Activated CD8-positive, alpha-beta memory T cell treated with anti-CD3 and anti-CD28 coated beads, Interleukin-2, amount 10 ng/mL, durations not matched to agents 7 days and 5 days (primary cell): ENCODE measurements around the gene COL23A1. TPM values are rescaled to one million over a fixed set of nuclear protein-coding genes. Genes with fewer than 3 reads are reported as not detected.
A peak's percentile ranks its signal among the peaks of the same experiment; 100 is the strongest.
"Not testable (repeated sequence)": the region's sequence is repeated elsewhere in the genome, so short reads cannot be mapped to it uniquely, and the experiment has no call there.

Experiments used
- ATAC-seq: fragments of 150-1000 bp; cut with Tn5 transposase; one replicate; pipeline ENCODE4 v1.10.0; 2021; ENCODE audit warnings: moderate library complexity
- CTCF ChIA-PET: fragments of 350-600 bp; sonication (Branson Sonifier 250); formaldehyde crosslinking; loops from one replicate; lab custom pipeline; 2021; ENCODE audit warnings: antibody characterized with exemption; lab: Charles Lee
- DNase-seq: peaks from one replicate; pipeline ENCODE4 v3.0.0-alpha.2; 2020
- H3K27ac Mint-ChIP-seq: one replicate; pipeline ENCODE4 v1.8.0; 2021; ENCODE audit warnings: mild to moderate bottlenecking, mixed read lengths
- H3K27me3 Mint-ChIP-seq: one replicate; pipeline ENCODE4 v1.8.0; 2021; ENCODE audit warnings: mixed read lengths
- H3K36me3 Mint-ChIP-seq: one replicate; pipeline ENCODE4 v1.8.0; 2021; ENCODE audit warnings: mild to moderate bottlenecking, mixed read lengths
- H3K4me1 Mint-ChIP-seq: one replicate; pipeline ENCODE4 v1.8.0; 2021; ENCODE audit warnings: mixed read lengths
- H3K4me3 Mint-ChIP-seq: one replicate; pipeline ENCODE4 v1.8.0; 2021; ENCODE audit warnings: mild to moderate bottlenecking, moderate library complexity, mixed read lengths
- H3K9me3 Mint-ChIP-seq: one replicate; pipeline ENCODE4 v1.8.0; 2022; ENCODE audit warnings: low read depth, mixed read lengths
- total RNA-seq, 2 experiments: library from RNA; stranded (reverse); gene quantifications; one replicate each; pipeline ENCODE4 v1.2.3, GENCODE V29; 2021

Gene COL23A1
- total RNA-seq, 2 experiments from 2014 or later: 0.18 to 0.19 TPM

GRCh38 chr5:178375348-178375747 is 214.8 kb downstream of the COL23A1 start:
- Mint-ChIP-seq H3K4me1 (no peaks in the 10 kb centered on the region), H3K9me3 (no peaks in the 10 kb centered on the region), H3K27me3 (no peaks in the 10 kb centered on the region), H3K36me3 (no peaks in the 10 kb centered on the region), H3K27ac (no peak overlapping the region), H3K4me3 (no peak overlapping the region)
- DNase-seq: no peak
- CTCF ChIA-PET: no interaction called here
- ATAC-seq: no peak

- H3K27ac Mint-ChIP-seq: no peak overlapping the region
- no peaks in the 10 kb centered on the region for H3K36me3 Mint-ChIP-seq
- H3K27me3 Mint-ChIP-seq: no peaks in the 10 kb centered on the region
- no peak for DNase-seq
- no peaks in the 10 kb centered on the region for H3K4me1 Mint-ChIP-seq
- no peak overlapping the region for H3K4me3 Mint-ChIP-seq
- no peak for ATAC-seq
- H3K9me3 Mint-ChIP-seq: no peaks in the 10 kb centered on the region
- CTCF ChIA-PET: no interaction called here
These were observed 216.5 kb downstream of the COL23A1 start for GRCh38 chr5:178373711-178374110.

- Mint-ChIP-seq H3K36me3 (no peaks in the 10 kb centered on the region), H3K27ac (no peak overlapping the region), H3K4me3 (no peak overlapping the region), H3K9me3 (no peaks in the 10 kb centered on the region), H3K27me3 (no peaks in the 10 kb centered on the region), H3K4me1 (no peaks in the 10 kb centered on the region)
- DNase-seq (no peak), ATAC-seq (no peak)
- CTCF ChIA-PET: no interaction called here
These were observed 218.0 kb downstream of the COL23A1 start for GRCh38 chr5:178372142-178372571.

- Mint-ChIP-seq H3K9me3 (no peaks in the 10 kb centered on the region), H3K4me3 (no peak overlapping the region), H3K4me1 (no peaks in the 10 kb centered on the region), H3K27me3 (no peaks in the 10 kb centered on the region), H3K27ac (no peak overlapping the region), H3K36me3 (no peaks in the 10 kb centered on the region)
- CTCF ChIA-PET: no interaction called here
- no peak for ATAC-seq
- no peak for DNase-seq
These were observed 218.7 kb downstream of the COL23A1 start for GRCh38 chr5:178371362-178372111.

- DNase-seq: no peak
- H3K27ac Mint-ChIP-seq: no peak overlapping the region
- H3K36me3 Mint-ChIP-seq: no peaks in the 10 kb centered on the region
- ATAC-seq: no peak
- no peaks in the 10 kb centered on the region for H3K9me3 Mint-ChIP-seq
- CTCF ChIA-PET: no interaction called here
- no peaks in the 10 kb centered on the region for H3K27me3 Mint-ChIP-seq
- H3K4me3 Mint-ChIP-seq: no peak overlapping the region
- H3K4me1 Mint-ChIP-seq: no peaks in the 10 kb centered on the region
These were observed 220.1 kb downstream of the COL23A1 start for GRCh38 chr5:178370102-178370501.

GRCh38 chr5:178369469-178369868 is 220.7 kb downstream of the COL23A1 start:
- H3K27ac Mint-ChIP-seq, H3K27me3 Mint-ChIP-seq, H3K4me3 Mint-ChIP-seq, CTCF ChIA-PET, H3K4me1 Mint-ChIP-seq, H3K9me3 Mint-ChIP-seq, DNase-seq, H3K36me3 Mint-ChIP-seq, ATAC-seq: not testable (repeated sequence)

- Mint-ChIP-seq H3K4me1 (no peaks in the 10 kb centered on the region), H3K27ac (no peak overlapping the region), H3K27me3 (no peaks in the 10 kb centered on the region), H3K36me3 (no peaks in the 10 kb centered on the region), H3K4me3 (no peak overlapping the region), H3K9me3 (no peaks in the 10 kb centered on the region)
- CTCF ChIA-PET: no interaction called here
- ATAC-seq (no peak), DNase-seq (no peak)
These were observed 221.4 kb downstream of the COL23A1 start for GRCh38 chr5:178368716-178369300.

GRCh38 chr5:178368274-178368673 is 221.9 kb downstream of the COL23A1 start:
- H3K4me1 Mint-ChIP-seq: no peaks in the 10 kb centered on the region
- no peaks in the 10 kb centered on the region for H3K9me3 Mint-ChIP-seq
- no peak overlapping the region for H3K4me3 Mint-ChIP-seq
- H3K27me3 Mint-ChIP-seq: no peaks in the 10 kb centered on the region
- DNase-seq (no peak), ATAC-seq (peak; percentile 33)
- H3K27ac Mint-ChIP-seq: no peak overlapping the region
- H3K36me3 Mint-ChIP-seq: no peaks in the 10 kb centered on the region
- CTCF ChIA-PET: no interaction called here

GRCh38 chr5:178367736-178368120 is 222.5 kb downstream of the COL23A1 start:
- Mint-ChIP-seq H3K9me3 (no peaks in the 10 kb centered on the region), H3K4me3 (no peak overlapping the region)
- no peak for DNase-seq

GRCh38 chr5:178366998-178367735 is 223.0 kb downstream of the COL23A1 start:
- ATAC-seq: no peak
- H3K27ac Mint-ChIP-seq: no peak overlapping the region
- no peaks in the 10 kb centered on the region for H3K9me3 Mint-ChIP-seq
- DNase-seq: no peak
- no peak overlapping the region for H3K4me3 Mint-ChIP-seq
- no peaks in the 10 kb centered on the region for H3K36me3 Mint-ChIP-seq
- H3K4me1 Mint-ChIP-seq: no peaks in the 10 kb centered on the region
- CTCF ChIA-PET: no interaction called here
- H3K27me3 Mint-ChIP-seq: no peaks in the 10 kb centered on the region

More at GRCh38 chr5:178367736-178368120, 222.5 kb downstream of the COL23A1 start:
- ATAC-seq: no peak
- no peaks in the 10 kb centered on the region for H3K27me3 Mint-ChIP-seq
- no peaks in the 10 kb centered on the region for H3K36me3 Mint-ChIP-seq
- H3K4me1 Mint-ChIP-seq: no peaks in the 10 kb centered on the region
- CTCF ChIA-PET: no interaction called here
- no peak overlapping the region for H3K27ac Mint-ChIP-seq

GRCh38 chr5:178365501-178366440 is 224.4 kb downstream of the COL23A1 start:
- Mint-ChIP-seq H3K36me3 (no peaks in the 10 kb centered on the region), H3K9me3 (no peaks in the 10 kb centered on the region), H3K4me3 (no peak overlapping the region), H3K27me3 (no peaks in the 10 kb centered on the region), H3K4me1 (no peaks in the 10 kb centered on the region), H3K27ac (no peak overlapping the region)
- CTCF ChIA-PET: interaction anchor here (0.6 kb wide), 1 partner anchor 700 kb away, joined by 3 read pairs; no protein-coding TSS in a partner anchor
- ATAC-seq (no peak), DNase-seq (no peak)

GRCh38 chr5:178364326-178364675 is 225.9 kb downstream of the COL23A1 start:
- no peak overlapping the region for H3K27ac Mint-ChIP-seq
- H3K4me3 Mint-ChIP-seq: no peak overlapping the region
- H3K36me3 Mint-ChIP-seq: no peaks in the 10 kb centered on the region
- CTCF ChIA-PET: no interaction called here
- DNase-seq (no peak), ATAC-seq (no peak)
- H3K4me1 Mint-ChIP-seq: no peaks in the 10 kb centered on the region
- no peaks in the 10 kb centered on the region for H3K9me3 Mint-ChIP-seq
- H3K27me3 Mint-ChIP-seq: peaks cover 3% of the 10 kb centered on the region
